Fibroblast of lung (primary cell): ENCODE data around the gene WDR83.

ENCODE experiments used
- CTCF ChIP-seq, 2 donors: IDR thresholded peaks in 1 of 2; conservative IDR thresholded peaks in 1 of 2; 1 replicate in 1 of 2; 2 replicates in 1 of 2; pipeline ENCODE4 v1.5.1; 2011 to 2012; ENCODE audit warnings: low read length in 2 of 2, control low read depth in 1 of 2, inconsistent platforms in 1 of 2, low read depth in 1 of 2, mild to moderate bottlenecking in 1 of 2
- EZH2 ChIP-seq: IDR thresholded peaks from 2 replicates; pipeline ENCODE4 v1.5.1; 2012; ENCODE audit warnings: low read length, control low read depth, mild to moderate bottlenecking; ENCODE audit errors: missing control alignments

GRCh38 chr19:12672744-12673143 lies 6.1 kb downstream of the WDR83 start:
- no peak for TF ChIP-seq CTCF (conservative IDR thresholded peaks at IDR 0.05 in 1 of 2, IDR thresholded peaks at IDR 0.05 in 1 of 2; ENCODE audit: low read depth in 1 of 2, low read length in 2 of 2)
- no peak for TF ChIP-seq EZH2
